Subcutaneous abdominal adipose tissue (tissue), 5 donors: Measurements from ENCODE around the gene CST1.
"Not testable (repeated sequence)": the region's sequence is repeated elsewhere in the genome, so short reads cannot be mapped to it uniquely, and the experiment has no call there.

Experiments used
- H3K27ac ChIP-seq: one replicate; pipeline ENCODE4 v1.7.0; 2013; ENCODE audit warnings: low read depth, mild to moderate bottlenecking, inconsistent platforms, low read length, moderate library complexity
- H3K27me3 ChIP-seq, 5 donors: one replicate each; pipeline ENCODE4 v1.7.0; 2013; ENCODE audit warnings: low read length in 5 of 5, inconsistent platforms in 1 of 5; ENCODE audit not compliant: control insufficient read depth in 5 of 5, insufficient read depth in 4 of 5
- H3K36me3 ChIP-seq, 5 donors: one replicate each; pipeline ENCODE4 v1.7.0; 2013; ENCODE audit warnings: low read length in 5 of 5; ENCODE audit not compliant: control insufficient read depth in 5 of 5, insufficient read depth in 5 of 5
- H3K4me1 ChIP-seq, 5 donors: one replicate each; pipeline ENCODE4 v1.7.0; 2013; ENCODE audit warnings: low read length in 5 of 5, mild to moderate bottlenecking in 3 of 5, moderate library complexity in 1 of 5; ENCODE audit not compliant: control insufficient read depth in 5 of 5, insufficient read depth in 5 of 5
- H3K4me3 ChIP-seq, 5 donors: one replicate each; pipeline ENCODE4 v1.7.0; 2013; ENCODE audit warnings: low read length in 5 of 5, low read depth in 1 of 5
- H3K9ac ChIP-seq, 5 donors: one replicate each; pipeline ENCODE4 v1.7.0; 2013; ENCODE audit warnings: low read length in 5 of 5, mild to moderate bottlenecking in 4 of 5, moderate library complexity in 3 of 5
- H3K9me3 ChIP-seq, 5 donors: one replicate each; pipeline ENCODE4 v1.7.0; 2013; ENCODE audit warnings: low read length in 5 of 5; ENCODE audit not compliant: control insufficient read depth in 5 of 5
- donor health status: healthy.
- donor health status: healthy.
- donor health status: healthy.
- donor health status: healthy.
- donor health status: healthy.

Gene CST1

DNA sequence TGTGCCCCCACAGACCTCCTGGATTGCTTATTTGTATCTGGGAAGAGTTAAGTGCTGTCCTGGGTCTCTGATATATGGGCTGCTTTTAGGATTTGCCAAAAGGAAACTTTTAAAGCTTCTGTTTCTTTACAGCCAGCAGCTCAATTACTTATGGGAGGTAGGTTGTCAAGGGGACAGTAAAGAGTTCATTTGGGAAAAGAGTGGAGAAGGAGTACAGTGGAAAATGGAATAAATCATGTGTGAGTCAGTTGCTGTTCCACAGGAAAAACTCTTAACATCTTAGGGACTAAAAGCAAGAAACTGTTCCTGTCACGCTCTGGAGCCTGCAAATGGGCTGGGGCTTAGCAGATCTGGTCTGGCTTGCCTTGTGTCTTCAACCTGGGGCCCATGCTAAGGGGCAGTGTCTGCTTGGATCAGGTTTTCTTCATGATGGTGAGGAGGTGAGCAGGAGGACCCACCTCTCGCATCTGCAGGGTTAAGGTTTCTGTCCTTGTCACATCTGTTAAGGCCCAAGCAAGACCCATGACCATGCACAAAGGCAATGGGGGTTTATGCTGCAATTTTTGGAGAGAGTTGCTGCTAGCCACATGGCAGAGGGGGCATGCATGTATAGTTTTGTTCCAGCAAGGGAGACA, 8.7 kb upstream of the CST1 start:
- no peaks in the 10 kb centered on the region for H3K36me3 ChIP-seq
- peaks cover 0 to 11% (median 0%) of the 10 kb centered on the region in 5 donors for H3K4me1 ChIP-seq
- no peak overlapping the region for H3K9ac ChIP-seq
- no peak overlapping the region for H3K27ac ChIP-seq
- no peak overlapping the region for H3K4me3 ChIP-seq
- H3K9me3 ChIP-seq, result no peaks in the 10 kb centered on the region
- peaks cover 0 to 4% (median 0%) of the 10 kb centered on the region in 5 donors for H3K27me3 ChIP-seq

DNA sequence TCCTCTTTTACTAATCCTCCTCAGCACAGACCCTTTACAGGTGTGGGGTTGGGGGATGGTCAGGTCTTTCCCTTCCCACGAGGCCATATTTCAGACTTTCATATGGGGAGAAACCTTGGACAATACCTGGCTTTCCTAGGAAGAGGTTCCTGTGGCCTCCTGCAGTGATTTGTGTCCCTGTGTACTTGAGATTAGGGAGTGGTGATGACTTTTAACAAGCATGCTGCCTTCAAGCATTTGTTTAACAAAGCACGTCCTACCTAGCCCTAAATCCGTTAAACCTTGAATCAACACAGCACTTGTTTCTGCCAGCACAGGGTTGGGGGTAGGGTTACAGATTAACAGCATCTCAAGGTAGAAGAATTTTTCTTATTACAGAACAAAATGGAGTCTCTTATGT, 6.1 kb upstream of the CST1 start:
- H3K36me3 ChIP-seq, H3K9me3 ChIP-seq, H3K27ac ChIP-seq, H3K27me3 ChIP-seq, H3K4me3 ChIP-seq, H3K9ac ChIP-seq: not testable (repeated sequence)
- H3K4me1 ChIP-seq, result peaks cover 0 to 12% (median 0%) of the 10 kb centered on the region in 5 donors

DNA sequence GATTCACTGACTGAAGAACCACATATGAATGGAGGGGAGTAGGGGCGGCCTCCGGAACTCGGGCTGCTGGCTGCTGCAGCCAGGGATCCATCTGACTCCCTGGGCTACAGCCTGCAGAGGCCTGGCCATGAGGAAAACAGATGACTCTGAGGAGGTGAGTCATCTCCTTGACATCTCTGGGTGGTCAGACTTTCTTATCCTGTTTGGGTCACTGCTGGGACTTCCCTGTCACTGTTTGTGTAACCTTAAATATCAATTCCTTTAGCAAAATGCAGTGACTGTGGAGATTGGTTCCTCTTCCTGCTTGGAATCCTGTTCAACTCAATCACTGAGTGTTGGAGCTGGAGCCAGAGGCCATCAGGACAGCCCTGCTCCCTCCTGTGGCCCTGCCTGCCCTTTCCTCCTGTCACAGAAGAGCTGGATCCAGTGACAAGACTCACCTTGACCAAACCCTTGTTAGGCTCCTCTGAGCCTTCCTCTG, 4.4 kb upstream of the CST1 start:
- not testable (repeated sequence) for H3K36me3 ChIP-seq, H3K9me3 ChIP-seq, H3K27me3 ChIP-seq, H3K4me3 ChIP-seq, H3K9ac ChIP-seq, H3K27ac ChIP-seq
- H3K4me1 ChIP-seq, result peaks cover 0 to 12% (median 0%) of the 10 kb centered on the region in 5 donors

DNA sequence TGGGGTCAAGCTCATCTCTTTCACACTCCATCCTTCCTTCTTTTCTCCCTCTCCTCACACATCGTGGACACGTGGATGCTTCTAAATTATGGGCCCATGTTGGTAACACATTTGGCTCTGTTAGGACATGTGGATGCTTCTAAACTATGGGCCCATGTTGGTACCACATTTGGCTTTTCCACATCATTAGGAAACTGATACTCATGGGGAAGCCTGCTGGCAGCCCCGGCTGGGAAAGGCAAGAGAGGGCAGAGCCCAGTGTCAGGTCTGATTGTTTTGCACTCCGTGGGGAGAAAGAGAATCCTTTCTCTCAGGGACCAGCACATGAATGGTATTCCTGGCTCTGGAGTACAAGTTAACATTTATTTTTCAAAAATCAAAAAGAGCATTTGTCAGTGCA, 4.0 kb upstream of the CST1 start:
- Histone ChIP-seq H3K9me3 (no peaks in the 10 kb centered on the region), H3K36me3 (no peaks in the 10 kb centered on the region), H3K9ac (no peak overlapping the region), H3K27me3 (no peaks in the 10 kb centered on the region), H3K4me1 (peaks cover 0 to 12% (median 0%) of the 10 kb centered on the region in 5 donors), H3K27ac (no peak overlapping the region), H3K4me3 (no peak overlapping the region)

DNA sequence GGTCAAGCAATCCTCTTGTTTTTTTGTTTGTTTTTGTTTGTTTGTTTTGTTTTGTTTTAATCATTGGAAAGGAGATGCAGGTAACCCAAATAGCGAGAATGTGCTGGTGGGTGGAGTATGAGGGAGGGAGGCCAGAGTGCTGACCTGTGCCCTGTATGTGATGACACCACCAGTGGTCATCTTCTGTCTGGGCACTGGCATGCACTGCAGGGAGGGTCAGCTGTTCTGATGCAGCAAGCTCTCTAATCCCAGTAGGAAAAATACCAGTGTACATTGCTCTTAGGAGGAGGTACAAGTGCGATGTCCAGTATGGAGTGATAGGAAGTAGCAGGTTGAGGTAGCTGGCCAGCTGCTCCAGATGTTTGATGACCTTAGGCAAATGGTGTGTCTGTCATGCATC, 2.9 kb upstream of the CST1 start:
- H3K9me3 ChIP-seq, result no peaks in the 10 kb centered on the region
- no peaks in the 10 kb centered on the region for H3K36me3 ChIP-seq
- H3K27me3 ChIP-seq, result no peaks in the 10 kb centered on the region
- no peak overlapping the region for H3K9ac ChIP-seq
- peaks cover 0 to 12% (median 0%) of the 10 kb centered on the region in 5 donors for H3K4me1 ChIP-seq
- H3K4me3 ChIP-seq, result no peak overlapping the region
- no peak overlapping the region for H3K27ac ChIP-seq

DNA sequence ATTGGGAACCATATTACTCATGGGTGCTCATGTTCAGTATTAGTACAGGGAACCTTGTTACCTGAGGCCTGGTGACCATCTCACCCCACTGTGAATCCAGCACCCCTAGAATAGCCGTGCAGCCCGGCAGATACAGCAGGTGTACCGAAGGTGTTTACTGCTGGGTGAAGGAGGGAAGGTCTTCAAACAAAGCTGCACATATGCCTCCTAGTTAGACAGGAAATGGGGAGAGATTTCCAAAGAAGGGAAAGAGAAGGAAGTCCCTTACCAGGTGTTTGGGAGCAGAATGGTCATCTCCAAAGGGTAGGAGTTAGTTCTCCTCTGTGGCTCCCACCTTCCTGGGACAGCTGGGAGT, 2.4 kb upstream of the CST1 start:
- H3K9me3 ChIP-seq, result no peaks in the 10 kb centered on the region
- H3K36me3 ChIP-seq, result no peaks in the 10 kb centered on the region
- no peaks in the 10 kb centered on the region for H3K27me3 ChIP-seq
- no peak overlapping the region for H3K4me3 ChIP-seq
- H3K27ac ChIP-seq, result no peak overlapping the region
- H3K9ac ChIP-seq, result no peak overlapping the region
- peaks cover 0 to 12% (median 0%) of the 10 kb centered on the region in 5 donors for H3K4me1 ChIP-seq

DNA sequence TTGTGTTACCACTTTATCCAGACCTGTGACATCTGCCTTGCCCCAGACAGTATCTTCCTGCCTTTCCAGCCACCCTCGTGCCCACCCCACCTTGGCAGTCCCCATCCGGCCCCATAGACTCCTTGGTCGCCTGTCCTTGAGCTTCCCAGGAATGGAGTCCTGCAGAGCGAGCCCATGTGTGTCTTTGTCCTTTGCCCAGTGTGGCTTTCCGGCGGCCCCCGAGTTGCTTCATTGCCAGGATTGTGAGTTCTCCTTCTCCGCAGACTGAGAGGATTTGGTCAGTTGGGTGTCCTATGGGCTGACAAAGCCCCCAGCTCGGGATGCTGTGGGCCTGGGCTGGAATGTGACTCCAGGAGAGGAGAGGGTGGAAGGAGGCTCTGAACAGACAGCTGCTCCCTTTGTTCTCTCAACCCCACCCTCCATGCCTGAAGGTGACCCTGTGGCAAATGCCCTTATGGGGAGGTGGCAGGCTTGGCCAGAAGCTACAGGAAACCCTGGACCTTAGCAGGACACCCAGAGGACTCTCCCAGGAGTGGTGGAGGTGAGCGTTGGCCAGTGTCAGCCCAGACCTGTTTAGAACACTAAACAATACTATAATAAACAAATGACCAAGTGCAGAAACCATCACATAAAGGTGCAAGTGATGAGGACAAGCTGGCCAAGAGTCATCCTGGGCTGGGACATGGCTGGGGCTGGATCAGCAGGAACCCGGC, 1.9 kb upstream of the CST1 start:
- Histone ChIP-seq H3K27me3 (no peaks in the 10 kb centered on the region), H3K9ac (no peak overlapping the region), H3K4me1 (peaks cover 0 to 12% (median 0%) of the 10 kb centered on the region in 5 donors), H3K27ac (no peak overlapping the region), H3K9me3 (no peaks in the 10 kb centered on the region), H3K4me3 (no peak overlapping the region), H3K36me3 (no peaks in the 10 kb centered on the region)

DNA sequence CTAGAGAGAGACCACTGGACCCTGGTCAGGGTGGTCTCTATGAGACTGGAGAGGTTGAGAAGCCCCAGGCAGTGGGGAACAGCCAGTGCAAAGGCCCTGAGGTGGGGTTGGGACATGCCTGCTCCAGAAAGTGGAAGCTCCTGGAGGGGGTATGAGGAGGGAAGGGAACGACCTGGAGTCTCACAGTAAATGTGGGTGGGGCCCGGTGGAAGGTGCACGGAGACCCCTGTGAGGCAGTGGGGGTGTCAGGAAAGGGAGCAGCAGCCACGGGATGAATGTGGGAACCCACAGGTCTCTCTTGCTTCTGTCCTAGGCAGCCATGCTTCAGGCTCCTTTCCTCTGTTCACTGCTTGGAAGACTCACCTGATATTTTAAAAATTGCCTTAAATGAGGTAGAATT, 1.3 kb upstream of the CST1 start:
- H3K9ac ChIP-seq, result no peak overlapping the region

DNA sequence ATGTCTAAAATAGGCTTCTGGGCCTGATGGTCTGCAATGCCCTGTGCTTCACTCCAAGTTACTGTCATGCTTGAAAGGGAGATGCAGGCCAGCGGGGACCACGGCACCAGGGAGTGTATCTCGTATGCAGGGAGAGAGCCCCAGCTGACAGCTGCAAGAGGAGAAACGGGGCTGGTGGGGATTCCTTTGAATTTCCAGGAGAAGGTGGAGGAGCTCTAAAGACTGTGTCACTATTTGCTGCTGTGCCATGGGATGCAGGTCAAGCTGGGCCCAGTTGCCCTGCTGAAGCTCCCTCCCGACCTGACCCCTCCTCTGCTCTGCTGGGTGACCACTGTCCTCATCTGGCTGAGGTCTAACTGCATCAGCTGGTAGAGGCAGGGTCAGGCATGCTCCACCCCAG, 989 bp downstream of the CST1 start:
- Histone ChIP-seq H3K4me1 (peaks cover 0 to 4% (median 0%) of the 10 kb centered on the region in 5 donors), H3K27me3 (no peaks in the 10 kb centered on the region), H3K9ac (no peak overlapping the region), H3K36me3 (no peaks in the 10 kb centered on the region), H3K9me3 (no peaks in the 10 kb centered on the region), H3K4me3 (no peak overlapping the region), H3K27ac (no peak overlapping the region)

More for the DNA sequence above, 1.3 kb upstream of the CST1 start:
- H3K27ac ChIP-seq, result no peak overlapping the region
- H3K36me3 ChIP-seq, result no peaks in the 10 kb centered on the region
- H3K9me3 ChIP-seq, result no peaks in the 10 kb centered on the region
- H3K27me3 ChIP-seq, result no peaks in the 10 kb centered on the region
- no peak overlapping the region for H3K4me3 ChIP-seq
- peaks cover 0 to 12% (median 0%) of the 10 kb centered on the region in 5 donors for H3K4me1 ChIP-seq

DNA sequence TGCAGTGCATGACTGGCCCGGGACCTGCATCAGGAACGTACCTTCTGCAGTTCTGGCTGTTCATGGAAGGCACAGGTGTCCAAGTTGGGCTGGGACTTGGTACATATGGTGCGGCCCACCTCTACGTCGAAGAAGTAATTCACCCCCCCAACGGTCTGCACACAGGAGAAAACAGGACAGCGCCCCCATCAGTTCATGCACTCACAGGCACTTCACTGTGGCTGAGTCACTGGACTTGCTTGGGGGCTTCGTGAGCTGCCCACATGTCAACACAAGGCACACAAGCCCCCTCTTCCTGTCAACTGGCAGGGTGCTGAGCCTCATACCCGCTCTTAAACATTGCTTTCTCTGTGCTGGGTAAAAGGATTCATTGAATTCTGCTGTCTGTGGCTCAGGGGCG, 1.8 kb downstream of the CST1 start:
- not testable (repeated sequence) for H3K4me1 ChIP-seq, H3K4me3 ChIP-seq, H3K27ac ChIP-seq, H3K27me3 ChIP-seq, H3K9ac ChIP-seq, H3K9me3 ChIP-seq, H3K36me3 ChIP-seq
